Measurements from ENCODE around the gene RIOX2. TPM values are rescaled to one million over a fixed set of nuclear protein-coding genes. Genes with fewer than 3 reads are reported as not detected.

RIOX2 gene
- total and polyA plus RNA-seq, 2 of the 13 experiments (the other 11 are each of a cell fraction or from before 2014, with no cell fraction given) = 19.9 to 43.3 TPM

GRCh38 chr3:97983933-97984491 lies 11.8 kb upstream of the RIOX2 start (continued):
- TF ChIP-seq, protein P1, sequence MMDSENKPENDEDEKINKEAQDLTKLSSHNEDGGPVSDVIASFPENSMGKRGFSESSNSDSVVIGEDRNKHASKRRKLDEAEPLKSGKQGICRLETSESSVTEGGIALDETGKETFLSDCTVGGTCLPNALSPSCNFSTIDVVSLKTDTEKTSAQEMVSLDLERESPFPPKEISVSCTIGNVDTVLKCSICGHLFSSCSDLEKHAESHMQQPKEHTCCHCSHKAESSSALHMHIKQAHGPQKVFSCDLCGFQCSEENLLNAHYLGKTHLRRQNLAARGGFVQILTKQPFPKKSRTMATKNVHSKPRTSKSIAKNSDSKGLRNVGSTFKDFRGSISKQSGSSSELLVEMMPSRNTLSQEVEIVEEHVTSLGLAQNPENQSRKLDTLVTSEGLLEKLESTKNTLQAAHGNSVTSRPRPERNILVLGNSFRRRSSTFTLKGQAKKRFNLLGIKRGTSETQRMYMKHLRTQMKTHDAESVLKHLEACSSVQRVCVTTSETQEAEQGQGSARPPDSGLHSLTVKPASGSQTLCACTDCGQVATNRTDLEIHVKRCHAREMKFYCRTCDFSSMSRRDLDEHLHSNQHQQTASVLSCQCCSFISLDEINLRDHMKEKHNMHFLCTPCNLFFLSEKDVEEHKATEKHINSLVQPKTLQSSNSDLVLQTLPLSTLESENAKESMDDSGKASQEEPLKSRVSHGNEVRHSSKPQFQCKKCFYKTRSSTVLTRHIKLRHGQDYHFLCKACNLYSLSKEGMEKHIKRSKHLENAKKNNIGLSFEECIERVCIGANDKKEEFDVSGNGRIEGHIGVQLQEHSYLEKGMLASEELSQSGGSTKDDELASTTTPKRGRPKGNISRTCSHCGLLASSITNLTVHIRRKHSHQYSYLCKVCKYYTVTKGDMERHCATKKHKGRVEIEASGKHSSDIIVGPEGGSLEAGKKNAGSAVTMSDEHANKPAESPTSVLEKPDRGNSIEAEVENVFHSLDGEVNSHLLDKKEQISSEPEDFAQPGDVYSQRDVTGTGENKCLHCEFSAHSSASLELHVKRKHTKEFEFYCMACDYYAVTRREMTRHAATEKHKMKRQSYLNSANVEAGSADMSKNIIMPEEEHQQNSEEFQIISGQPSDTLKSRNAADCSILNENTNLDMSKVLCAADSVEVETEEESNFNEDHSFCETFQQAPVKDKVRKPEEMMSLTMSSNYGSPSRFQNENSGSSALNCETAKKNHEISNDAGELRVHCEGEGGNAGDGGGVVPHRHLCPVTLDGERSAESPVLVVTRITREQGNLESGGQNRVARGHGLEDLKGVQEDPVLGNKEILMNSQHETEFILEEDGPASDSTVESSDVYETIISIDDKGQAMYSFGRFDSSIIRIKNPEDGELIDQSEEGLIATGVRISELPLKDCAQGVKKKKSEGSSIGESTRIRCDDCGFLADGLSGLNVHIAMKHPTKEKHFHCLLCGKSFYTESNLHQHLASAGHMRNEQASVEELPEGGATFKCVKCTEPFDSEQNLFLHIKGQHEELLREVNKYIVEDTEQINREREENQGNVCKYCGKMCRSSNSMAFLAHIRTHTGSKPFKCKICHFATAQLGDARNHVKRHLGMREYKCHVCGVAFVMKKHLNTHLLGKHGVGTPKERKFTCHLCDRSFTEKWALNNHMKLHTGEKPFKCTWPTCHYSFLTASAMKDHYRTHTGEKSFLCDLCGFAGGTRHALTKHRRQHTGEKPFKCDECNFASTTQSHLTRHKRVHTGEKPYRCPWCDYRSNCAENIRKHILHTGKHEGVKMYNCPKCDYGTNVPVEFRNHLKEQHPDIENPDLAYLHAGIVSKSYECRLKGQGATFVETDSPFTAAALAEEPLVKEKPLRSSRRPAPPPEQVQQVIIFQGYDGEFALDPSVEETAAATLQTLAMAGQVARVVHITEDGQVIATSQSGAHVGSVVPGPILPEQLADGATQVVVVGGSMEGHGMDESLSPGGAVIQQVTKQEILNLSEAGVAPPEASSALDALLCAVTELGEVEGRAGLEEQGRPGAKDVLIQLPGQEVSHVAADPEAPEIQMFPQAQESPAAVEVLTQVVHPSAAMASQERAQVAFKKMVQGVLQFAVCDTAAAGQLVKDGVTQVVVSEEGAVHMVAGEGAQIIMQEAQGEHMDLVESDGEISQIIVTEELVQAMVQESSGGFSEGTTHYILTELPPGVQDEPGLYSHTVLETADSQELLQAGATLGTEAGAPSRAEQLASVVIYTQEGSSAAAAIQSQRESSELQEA (CRISPR knock-in tag; IDR thresholded peaks at IDR 0.05; ENCODE audit: not compliant biosample characterization) = no peak
- TF ChIP-seq, protein P2, sequence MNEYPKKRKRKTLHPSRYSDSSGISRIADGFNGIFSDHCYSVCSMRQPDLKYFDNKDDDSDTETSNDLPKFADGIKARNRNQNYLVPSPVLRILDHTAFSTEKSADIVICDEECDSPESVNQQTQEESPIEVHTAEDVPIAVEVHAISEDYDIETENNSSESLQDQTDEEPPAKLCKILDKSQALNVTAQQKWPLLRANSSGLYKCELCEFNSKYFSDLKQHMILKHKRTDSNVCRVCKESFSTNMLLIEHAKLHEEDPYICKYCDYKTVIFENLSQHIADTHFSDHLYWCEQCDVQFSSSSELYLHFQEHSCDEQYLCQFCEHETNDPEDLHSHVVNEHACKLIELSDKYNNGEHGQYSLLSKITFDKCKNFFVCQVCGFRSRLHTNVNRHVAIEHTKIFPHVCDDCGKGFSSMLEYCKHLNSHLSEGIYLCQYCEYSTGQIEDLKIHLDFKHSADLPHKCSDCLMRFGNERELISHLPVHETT (CRISPR knock-in tag; conservative IDR thresholded peaks at IDR 0.05) = no peak
- TF ChIP-seq, protein P3, sequence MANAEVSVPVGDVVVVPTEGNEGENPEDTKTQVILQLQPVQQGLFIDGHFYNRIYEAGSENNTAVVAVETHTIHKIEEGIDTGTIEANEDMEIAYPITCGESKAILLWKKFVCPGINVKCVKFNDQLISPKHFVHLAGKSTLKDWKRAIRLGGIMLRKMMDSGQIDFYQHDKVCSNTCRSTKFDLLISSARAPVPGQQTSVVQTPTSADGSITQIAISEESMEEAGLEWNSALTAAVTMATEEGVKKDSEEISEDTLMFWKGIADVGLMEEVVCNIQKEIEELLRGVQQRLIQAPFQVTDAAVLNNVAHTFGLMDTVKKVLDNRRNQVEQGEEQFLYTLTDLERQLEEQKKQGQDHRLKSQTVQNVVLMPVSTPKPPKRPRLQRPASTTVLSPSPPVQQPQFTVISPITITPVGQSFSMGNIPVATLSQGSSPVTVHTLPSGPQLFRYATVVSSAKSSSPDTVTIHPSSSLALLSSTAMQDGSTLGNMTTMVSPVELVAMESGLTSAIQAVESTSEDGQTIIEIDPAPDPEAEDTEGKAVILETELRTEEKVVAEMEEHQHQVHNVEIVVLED (CRISPR knock-in tag; IDR thresholded peaks at IDR 0.05; ENCODE audit: borderline replicate concordance) = no peak

Data from HepG2 (cell line).